ENCODE results near the gene ZBTB26.

GRCh38 chr9:122883125-122883524, 48.2 kb downstream of the ZBTB26 start:
- no peak for TF ChIP-seq CTCF (IDR thresholded peaks at IDR 0.05)
- TF ChIP-seq EZH2 (IDR thresholded peaks at IDR 0.05; ENCODE audit: borderline replicate concordance, insufficient read depth, low read depth, low read length, poor library complexity, severe bottlenecking): no peak
